PFSK-1 (cell line): ENCODE measurements around the gene SNX30.

Source experiments
- POLR2AphosphoS5 ChIP-seq: IDR thresholded peaks from 2 replicates; pipeline ENCODE4 v1.6.1; 2012; ENCODE audit warnings: low read depth, mild to moderate bottlenecking, control low read depth, low read length, moderate library complexity
- TAF1 ChIP-seq: IDR thresholded peaks from 2 replicates; pipeline ENCODE4 v1.6.1; 2012; ENCODE audit warnings: low read length, control low read depth, borderline replicate concordance; ENCODE audit not compliant: insufficient read depth
- TF ChIP-seq, protein P1 (sequence below), 2 experiments: IDR thresholded peaks; 2 replicates each; pipeline versions ENCODE4 v1.6.1 to v1.8.0; 2011 to 2012; ENCODE audit warnings: low read depth in 2 of 2, low read length in 2 of 2, control low read depth in 1 of 2, inconsistent platforms in 1 of 2, mild to moderate bottlenecking in 1 of 2, moderate library complexity in 1 of 2; ENCODE audit not compliant: insufficient read depth in 1 of 2

DNA sequence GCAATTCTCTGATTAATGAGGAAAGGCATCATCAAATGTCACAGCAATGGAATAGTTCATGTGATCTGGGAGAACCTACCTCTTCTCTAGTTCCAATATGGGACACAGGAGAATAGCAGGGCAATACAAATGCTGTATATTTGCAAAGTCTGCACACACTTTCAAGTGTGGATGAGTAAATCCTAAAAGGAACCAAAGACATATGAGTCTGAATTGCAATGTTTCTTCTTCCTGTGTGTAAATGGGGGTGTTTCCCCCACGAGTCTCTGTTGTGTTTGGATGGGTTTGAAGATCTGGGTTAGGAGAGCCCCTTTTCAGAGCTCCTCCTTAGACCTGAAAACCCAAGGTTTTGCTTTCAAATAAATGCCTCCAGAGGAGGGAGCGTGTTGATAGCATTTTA lies 113.2 kb downstream of the SNX30 start:
- TF ChIP-seq, protein P1, sequence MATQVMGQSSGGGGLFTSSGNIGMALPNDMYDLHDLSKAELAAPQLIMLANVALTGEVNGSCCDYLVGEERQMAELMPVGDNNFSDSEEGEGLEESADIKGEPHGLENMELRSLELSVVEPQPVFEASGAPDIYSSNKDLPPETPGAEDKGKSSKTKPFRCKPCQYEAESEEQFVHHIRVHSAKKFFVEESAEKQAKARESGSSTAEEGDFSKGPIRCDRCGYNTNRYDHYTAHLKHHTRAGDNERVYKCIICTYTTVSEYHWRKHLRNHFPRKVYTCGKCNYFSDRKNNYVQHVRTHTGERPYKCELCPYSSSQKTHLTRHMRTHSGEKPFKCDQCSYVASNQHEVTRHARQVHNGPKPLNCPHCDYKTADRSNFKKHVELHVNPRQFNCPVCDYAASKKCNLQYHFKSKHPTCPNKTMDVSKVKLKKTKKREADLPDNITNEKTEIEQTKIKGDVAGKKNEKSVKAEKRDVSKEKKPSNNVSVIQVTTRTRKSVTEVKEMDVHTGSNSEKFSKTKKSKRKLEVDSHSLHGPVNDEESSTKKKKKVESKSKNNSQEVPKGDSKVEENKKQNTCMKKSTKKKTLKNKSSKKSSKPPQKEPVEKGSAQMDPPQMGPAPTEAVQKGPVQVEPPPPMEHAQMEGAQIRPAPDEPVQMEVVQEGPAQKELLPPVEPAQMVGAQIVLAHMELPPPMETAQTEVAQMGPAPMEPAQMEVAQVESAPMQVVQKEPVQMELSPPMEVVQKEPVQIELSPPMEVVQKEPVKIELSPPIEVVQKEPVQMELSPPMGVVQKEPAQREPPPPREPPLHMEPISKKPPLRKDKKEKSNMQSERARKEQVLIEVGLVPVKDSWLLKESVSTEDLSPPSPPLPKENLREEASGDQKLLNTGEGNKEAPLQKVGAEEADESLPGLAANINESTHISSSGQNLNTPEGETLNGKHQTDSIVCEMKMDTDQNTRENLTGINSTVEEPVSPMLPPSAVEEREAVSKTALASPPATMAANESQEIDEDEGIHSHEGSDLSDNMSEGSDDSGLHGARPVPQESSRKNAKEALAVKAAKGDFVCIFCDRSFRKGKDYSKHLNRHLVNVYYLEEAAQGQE (IDR thresholded peaks at IDR 0.05; ENCODE audit: insufficient read depth in 1 of 2, low read depth in 2 of 2, low read length in 2 of 2), result no peak
- TF ChIP-seq POLR2AphosphoS5 (no peak), TAF1 (no peak)
